Activated CD8-positive, alpha-beta memory T cell treated with anti-CD3 and anti-CD28 coated beads, Interleukin-2, amount 50 U/mL, for 1 hour (primary cell): Measurements from ENCODE around the gene EGFLAM.

Experiments
- DNase-seq: peaks from one replicate; pipeline ENCODE4 v3.0.0-alpha.2; 2020; ENCODE audit errors: extremely low read depth

EGFLAM gene

GRCh38 chr5:38420246-38420645, 161.9 kb downstream of the EGFLAM start:
- DNase-seq: no peak

- no peak for DNase-seq
Measured at GRCh38 chr5:38420691-38421390, 162.5 kb downstream of the EGFLAM start.

- DNase-seq: no peak
Measured at GRCh38 chr5:38422622-38423021, 164.3 kb downstream of the EGFLAM start.

GRCh38 chr5:38423276-38424147, 165.2 kb downstream of the EGFLAM start:
- no peak for DNase-seq

- DNase-seq: no peak
Measured at GRCh38 chr5:38424148-38425060, 166.0 kb downstream of the EGFLAM start.

GRCh38 chr5:38426490-38426889, 168.1 kb downstream of the EGFLAM start:
- no peak for DNase-seq

GRCh38 chr5:38426986-38427950, 168.9 kb downstream of the EGFLAM start:
- DNase-seq: no peak

GRCh38 chr5:38431242-38431853, 173.0 kb downstream of the EGFLAM start:
- DNase-seq: no peak

- DNase-seq: no peak
Measured at GRCh38 chr5:38433160-38433861, 175.0 kb downstream of the EGFLAM start.

- DNase-seq: no peak
Measured at GRCh38 chr5:38434966-38435705, 176.8 kb downstream of the EGFLAM start.

GRCh38 chr5:38438757-38439156, 180.4 kb downstream of the EGFLAM start:
- no peak for DNase-seq

- DNase-seq: peak; percentile 68
Measured at GRCh38 chr5:38441453-38442246, 183.3 kb downstream of the EGFLAM start.

GRCh38 chr5:38442247-38442573, 183.9 kb downstream of the EGFLAM start:
- no peak for DNase-seq

- DNase-seq: no peak
Measured at GRCh38 chr5:38443390-38443789, 185.0 kb downstream of the EGFLAM start.

- DNase-seq: no peak
Measured at GRCh38 chr5:38445374-38446028, 187.1 kb downstream of the EGFLAM start.

GRCh38 chr5:38446029-38446522, 187.7 kb downstream of the EGFLAM start:
- DNase-seq: no peak

GRCh38 chr5:38447056-38447455, 188.7 kb downstream of the EGFLAM start:
- DNase-seq: no peak

GRCh38 chr5:38447786-38448185, 189.4 kb downstream of the EGFLAM start:
- no peak for DNase-seq
